Daoy (cell line): ENCODE measurements around the gene EIF2B2. TPM values are rescaled to one million over a fixed set of nuclear protein-coding genes. Genes with fewer than 3 reads are reported as not detected.
A peak's percentile ranks its signal among the peaks of the same experiment; 100 is the strongest.

Experiments used
- DNase-seq: peaks from one replicate; pipeline ENCODE4 v3.0.0-alpha.2; 2015; ENCODE audit warnings: low read depth
- total RNA-seq: library from RNA; depleted of rRNA; stranded (reverse); fragments of >200 nt; shearing (Covaris generic); gene quantifications from 2 replicates; pipeline ENCODE4 v1.2.3, GENCODE V29; 2014; rRNA removed

The EIF2B2 gene
- 72.0 and 87.9 TPM in 2 replicates for total RNA-seq

DNA sequence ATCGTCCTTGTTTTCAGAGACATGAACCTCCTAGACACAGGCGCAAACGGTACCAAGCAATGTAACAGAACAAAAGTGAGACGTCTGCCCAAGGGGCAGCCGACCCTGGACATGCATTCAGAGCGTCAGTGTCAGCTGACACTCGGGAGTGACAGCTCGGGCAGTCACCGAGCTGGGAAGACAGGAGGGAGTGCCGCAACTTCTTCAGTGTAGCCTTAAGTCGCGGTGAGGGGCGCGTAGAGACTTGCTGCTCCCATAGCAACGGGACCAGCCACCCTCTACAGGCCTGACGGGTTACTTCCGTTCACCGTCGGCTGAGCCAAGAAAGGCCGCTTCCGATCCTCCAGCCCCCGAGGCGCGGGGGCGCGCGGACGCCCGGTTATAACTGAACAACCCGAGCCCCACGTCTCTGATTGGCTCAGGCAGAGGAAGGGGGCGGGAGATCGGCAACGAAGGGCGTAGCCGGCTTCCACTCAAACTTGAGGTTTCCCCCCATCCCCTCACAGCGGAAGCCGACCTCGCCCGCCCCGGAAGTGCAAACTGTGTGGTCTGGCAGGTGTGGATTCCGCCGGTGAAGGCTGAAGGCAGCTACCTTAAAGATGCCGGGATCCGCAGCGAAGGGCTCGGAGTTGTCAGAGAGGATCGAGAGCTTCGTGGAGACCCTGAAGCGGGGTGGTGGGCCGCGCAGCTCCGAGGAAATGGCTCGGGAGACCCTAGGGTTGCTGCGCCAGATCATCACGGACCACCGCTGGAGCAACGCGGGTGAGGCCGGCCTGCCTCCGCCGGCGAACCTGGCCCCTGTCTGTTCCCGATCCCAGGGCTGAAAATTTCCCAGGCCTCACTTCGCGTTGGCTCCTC lies at the start of gene EIF2B2:
Gene EIF2B2, plus strand, starts transcription at position 530 of the 858 bp plus-strand sequence. Its CDS starts 70 bp downstream, at position 600.
- peak; percentile 99 for DNase-seq

DNA sequence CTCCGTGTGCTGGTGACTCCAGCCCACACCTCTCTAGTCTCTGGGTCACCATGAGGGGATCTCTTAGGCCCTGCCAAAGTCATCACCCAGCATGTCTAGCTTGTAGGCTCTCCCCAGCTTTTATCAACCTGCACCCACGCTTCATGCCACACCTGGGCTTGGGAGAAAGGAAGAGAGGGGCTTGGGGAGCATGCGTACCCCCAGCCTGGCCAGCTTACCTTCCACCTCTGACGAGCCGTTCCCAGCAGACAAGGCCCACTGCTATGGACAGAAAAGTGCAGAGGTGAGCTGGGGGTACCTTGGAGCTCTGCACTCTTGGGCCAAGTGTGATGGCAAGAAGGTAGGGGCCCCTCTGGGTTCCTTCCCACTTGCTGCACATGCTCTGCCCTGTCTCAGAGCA lies 49.0 kb upstream of the EIF2B2 start:
- no peak for DNase-seq

DNA sequence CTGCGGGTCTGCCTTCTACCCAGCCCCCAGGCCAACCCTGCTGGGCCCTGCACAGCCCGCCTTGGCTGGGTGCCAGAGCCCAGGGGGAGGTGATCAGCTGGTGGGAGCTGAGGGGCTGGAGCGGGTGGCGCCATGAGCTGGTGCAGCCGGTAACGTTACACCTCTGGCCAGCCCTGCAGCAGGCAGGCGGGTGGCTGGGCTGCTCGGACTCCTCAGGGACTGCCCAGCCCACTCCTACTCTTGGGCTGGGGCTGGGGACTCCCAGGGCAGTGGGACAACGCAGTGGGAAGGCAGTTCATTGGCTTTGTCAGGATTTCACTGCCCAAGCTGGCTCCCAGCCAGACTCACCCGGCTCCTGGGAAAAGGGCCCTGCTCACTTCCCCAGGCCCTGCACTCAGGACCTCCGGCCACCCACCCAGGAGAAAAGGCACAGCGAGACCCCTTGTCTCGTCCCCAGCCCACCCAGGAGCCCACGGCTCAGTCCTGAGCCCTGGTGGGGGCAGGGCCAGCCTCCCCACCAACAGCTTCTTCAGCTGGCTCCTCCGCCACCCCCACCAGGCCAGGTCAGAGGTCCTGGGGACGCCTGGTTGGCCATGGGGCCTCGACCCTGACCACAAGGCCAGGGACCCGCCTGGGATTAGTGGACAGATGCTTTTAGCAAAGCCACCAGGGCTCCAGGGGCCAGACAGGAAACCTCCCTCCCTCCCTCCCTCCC lies 48.3 kb upstream of the EIF2B2 start:
- DNase-seq: peak; percentile 36

GRCh38 chr14:74954947-74955228 lies 47.8 kb upstream of the EIF2B2 start:
- DNase-seq: no peak

GRCh38 chr14:74955229-74956026 lies 47.3 kb upstream of the EIF2B2 start, which contains the start of gene PGF:
Gene PGF (minus strand): TSS chr14:74955597. CDS start chr14:74955242, 355 bp downstream.
- peak; percentile 72 for DNase-seq

- no peak for DNase-seq
Observed at GRCh38 chr14:74956027-74956279, 46.8 kb upstream of the EIF2B2 start.

GRCh38 chr14:74956280-74957072 lies 46.2 kb upstream of the EIF2B2 start:
- no peak for DNase-seq

- no peak for DNase-seq
Observed at GRCh38 chr14:74959596-74960180, 43.0 kb upstream of the EIF2B2 start.

DNA sequence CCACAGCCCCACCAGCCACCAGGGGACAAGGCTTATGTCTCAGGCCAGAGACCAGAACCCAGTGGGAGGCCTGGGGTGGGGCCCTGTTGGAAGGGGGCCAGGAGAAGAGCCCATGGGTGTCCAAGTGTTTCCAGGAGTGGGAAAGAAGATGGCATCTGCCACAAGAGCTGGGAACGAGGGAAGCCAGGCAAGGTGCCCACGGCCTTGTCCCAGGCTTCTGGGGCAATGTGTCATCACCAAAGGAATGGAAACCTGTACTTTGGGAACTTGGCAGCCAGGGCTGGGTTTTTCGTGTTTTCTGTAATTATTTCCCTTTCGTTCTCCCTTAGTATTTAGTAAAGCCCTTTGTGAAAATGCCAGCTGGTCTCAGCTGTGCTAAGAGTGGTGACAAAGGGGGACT lies 42.0 kb upstream of the EIF2B2 start:
- DNase-seq: no peak

DNA sequence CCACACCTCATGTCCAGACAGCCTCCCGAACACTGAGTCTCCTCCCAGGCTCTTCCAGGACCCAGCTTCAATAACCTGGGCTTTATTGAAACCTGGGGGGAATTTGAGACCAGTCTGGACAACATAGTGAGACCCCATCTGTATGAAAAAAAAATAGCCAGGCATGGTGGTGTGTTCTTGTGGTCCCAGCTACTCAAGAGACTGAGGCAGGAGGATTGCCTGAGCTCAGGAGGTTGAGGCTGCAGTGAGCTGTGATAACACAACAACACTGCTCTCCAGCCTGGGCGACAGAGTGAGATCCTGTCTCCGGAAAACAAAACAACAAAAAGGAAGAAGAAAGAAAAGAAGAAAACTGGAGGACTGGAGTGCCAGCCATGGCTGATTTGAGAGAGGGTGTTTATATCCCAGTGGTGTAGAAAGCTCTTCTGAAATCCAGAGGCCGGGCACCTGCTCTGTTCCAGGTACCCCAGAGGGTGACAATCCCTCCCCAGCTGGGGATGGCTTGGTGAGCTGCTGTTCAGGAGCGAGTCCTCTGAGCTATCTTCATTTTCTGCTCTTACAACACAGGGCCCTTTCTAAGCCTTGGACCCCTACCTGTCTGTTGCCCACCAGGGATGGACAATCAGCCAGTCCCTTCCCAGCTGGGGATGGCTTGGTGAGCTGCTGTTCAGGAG lies 41.3 kb upstream of the EIF2B2 start:
- DNase-seq: no peak

DNA sequence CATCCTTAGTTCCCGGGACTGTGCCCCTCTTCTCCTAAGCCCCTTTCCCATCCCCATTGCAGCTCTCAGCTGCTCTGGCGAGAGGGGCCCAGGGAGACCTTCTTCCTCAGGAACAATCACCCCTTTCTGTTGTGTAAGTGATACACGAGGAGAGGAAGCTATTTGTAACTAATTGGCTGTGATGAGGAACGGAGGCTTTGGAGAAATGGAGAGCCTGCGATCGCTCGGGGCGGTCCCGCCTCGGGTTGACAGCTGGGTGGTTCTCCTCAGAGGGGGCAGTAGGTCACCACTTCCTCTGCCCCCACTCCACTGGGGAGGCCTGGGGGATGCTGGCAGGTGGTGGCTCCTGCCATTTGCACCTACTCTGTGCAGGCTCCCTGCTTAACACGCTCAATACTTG lies 40.7 kb upstream of the EIF2B2 start:
- no peak for DNase-seq

DNA sequence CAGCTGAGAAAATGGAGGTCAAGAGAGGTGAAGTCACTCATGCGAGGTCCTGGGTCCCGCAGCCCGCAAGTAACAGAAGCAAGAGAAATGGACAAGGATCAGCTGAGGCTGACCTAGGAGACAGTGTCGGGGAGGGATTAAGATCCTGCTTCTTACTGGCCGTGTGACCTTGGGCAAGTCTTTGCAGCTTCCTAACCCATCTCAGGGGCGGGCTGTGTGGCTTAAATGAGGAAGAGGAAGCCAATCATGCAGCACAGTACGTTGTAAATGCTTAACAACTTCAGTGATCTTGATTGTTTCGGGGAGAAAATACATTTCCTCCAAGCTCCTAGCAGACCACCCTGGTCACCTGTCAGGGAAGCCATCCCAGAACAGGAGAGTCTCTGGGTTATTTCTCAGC lies 40.2 kb upstream of the EIF2B2 start:
- DNase-seq: no peak

GRCh38 chr14:74963178-74963704 lies 39.5 kb upstream of the EIF2B2 start:
- no peak for DNase-seq

- peak; percentile 68 for DNase-seq
Observed at GRCh38 chr14:74963705-74964271, 38.9 kb upstream of the EIF2B2 start.

GRCh38 chr14:74964787-74965485 lies 37.8 kb upstream of the EIF2B2 start:
- DNase-seq: peak; percentile 62

- DNase-seq: peak; percentile 70
Observed at GRCh38 chr14:74965486-74966153, 37.1 kb upstream of the EIF2B2 start.

DNA sequence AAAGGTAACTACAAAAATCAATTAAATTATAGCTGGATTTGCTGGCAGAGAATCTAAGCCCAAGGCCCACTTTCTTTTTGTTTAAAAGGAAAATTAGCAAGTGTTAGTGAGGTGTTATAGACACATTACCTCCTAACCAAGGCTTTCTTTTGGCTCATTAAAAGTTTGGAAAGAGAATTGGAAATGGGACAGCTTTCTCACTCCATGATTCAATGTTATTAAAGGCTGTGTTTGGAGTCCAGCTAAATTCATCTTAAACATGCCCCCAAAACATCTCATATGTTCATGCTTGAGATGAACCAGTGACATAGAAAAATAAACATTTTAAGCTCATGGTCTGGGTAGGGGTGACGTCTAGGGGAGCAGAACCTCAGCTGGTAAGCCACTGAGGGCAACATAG lies 33.9 kb upstream of the EIF2B2 start:
- DNase-seq: no peak

GRCh38 chr14:74973003-74973653 lies 29.6 kb upstream of the EIF2B2 start:
- peak; percentile 87 for DNase-seq
